Epithelial cell of esophagus (primary cell): ENCODE data around the gene DISC1.

Source experiments
- DNase-seq: peaks from one replicate; pipeline ENCODE4 v3.0.0; 2010; ENCODE audit warnings: low read depth
- H3K4me3 ChIP-seq: 2 replicates; pipeline ENCODE4 v1.5.1; 2011; ENCODE audit warnings: mild to moderate bottlenecking, low read length, control low read depth
- CTCF ChIP-seq: IDR thresholded peaks from 2 replicates; pipeline ENCODE4 v1.5.1; 2011; ENCODE audit warnings: low read depth, mild to moderate bottlenecking, low read length, control low read depth, inconsistent platforms; ENCODE audit not compliant: insufficient read depth; ENCODE audit errors: missing control alignments

Gene DISC1

GRCh38 chr1:231878737-231879136, 252.1 kb downstream of the DISC1 start:
- TF ChIP-seq CTCF: no peak
- H3K4me3 ChIP-seq: no peak overlapping the region
- no peak for DNase-seq

GRCh38 chr1:231879296-231879695, 252.7 kb downstream of the DISC1 start:
- no peak for TF ChIP-seq CTCF
- DNase-seq: no peak
- no peak overlapping the region for H3K4me3 ChIP-seq

- no peak overlapping the region for H3K4me3 ChIP-seq
- no peak for DNase-seq
- TF ChIP-seq CTCF: no peak
Measured at GRCh38 chr1:231882333-231882732, 255.7 kb downstream of the DISC1 start.

- no peak for TF ChIP-seq CTCF
- H3K4me3 ChIP-seq: no peak overlapping the region
- no peak for DNase-seq
Measured at GRCh38 chr1:231882790-231883189, 256.2 kb downstream of the DISC1 start.

- no peak for TF ChIP-seq CTCF
- H3K4me3 ChIP-seq: no peak overlapping the region
- DNase-seq: no peak
Measured at GRCh38 chr1:231883382-231883781, 256.8 kb downstream of the DISC1 start.

GRCh38 chr1:231885209-231885854, 258.7 kb downstream of the DISC1 start:
- no peak for DNase-seq
- no peak for TF ChIP-seq CTCF
- H3K4me3 ChIP-seq: no peak overlapping the region

GRCh38 chr1:231887166-231887565, 260.6 kb downstream of the DISC1 start:
- no peak overlapping the region for H3K4me3 ChIP-seq
- DNase-seq: no peak
- TF ChIP-seq CTCF: no peak
